ENCODE data around the gene KRT76. TPM values are rescaled to one million over a fixed set of nuclear protein-coding genes. Genes with fewer than 3 reads are reported as not detected.

The KRT76 gene
- total and polyA plus RNA-seq, 2 donors from 2014 or later = not detected

GRCh38 chr12:52728374-52728773 lies 48.8 kb downstream of the KRT76 start:
- H3K27me3 ChIP-seq (ENCODE audit: control insufficient read depth, insufficient read depth, low read length) = no peaks in the 10 kb centered on the region
- no peaks in the 10 kb centered on the region for H3K36me3 ChIP-seq (ENCODE audit: control insufficient read depth in 2 of 3, insufficient read depth in 3 of 3, low read length in 3 of 3)
- intact Hi-C loops (cut with DNase I) = no loop called here
- no peak for FAIRE-seq
- no peak overlapping the region for H3K4me3 ChIP-seq (ENCODE audit: low read length in 3 of 3)
- H3K9ac ChIP-seq (ENCODE audit: low read length in 3 of 3) = no peak overlapping the region
- no peaks in the 10 kb centered on the region for H3K9me3 ChIP-seq (ENCODE audit: control insufficient read depth in 2 of 3, insufficient read depth in 1 of 3, low read length in 3 of 3)
- no peaks in the 10 kb centered on the region for H3K4me1 ChIP-seq (ENCODE audit: control insufficient read depth in 2 of 3, insufficient read depth in 2 of 3, low read depth in 1 of 3, low read length in 3 of 3)
- H3K27ac ChIP-seq (ENCODE audit: low read depth in 2 of 2, low read length in 2 of 2) = no peak overlapping the region
- no peak for DNase-seq
- no peak for TF ChIP-seq CTCF (IDR thresholded peaks at IDR 0.05; ENCODE audit: borderline replicate concordance, extremely low read depth, insufficient read depth)

GRCh38 chr12:52727037-52727436 lies 50.1 kb downstream of the KRT76 start:
- FAIRE-seq (no peak), DNase-seq (no peak)
- Histone ChIP-seq H3K27me3 (ENCODE audit: control insufficient read depth, insufficient read depth, low read length) (no peaks in the 10 kb centered on the region), H3K4me1 (ENCODE audit: control insufficient read depth in 2 of 3, insufficient read depth in 2 of 3, low read depth in 1 of 3, low read length in 3 of 3) (no peaks in the 10 kb centered on the region), H3K27ac (ENCODE audit: low read depth in 2 of 2, low read length in 2 of 2) (no peak overlapping the region), H3K9me3 (ENCODE audit: control insufficient read depth in 2 of 3, insufficient read depth in 1 of 3, low read length in 3 of 3) (no peaks in the 10 kb centered on the region), H3K36me3 (ENCODE audit: control insufficient read depth in 2 of 3, insufficient read depth in 3 of 3, low read length in 3 of 3) (no peaks in the 10 kb centered on the region), H3K4me3 (ENCODE audit: low read length in 3 of 3) (no peak overlapping the region), H3K9ac (ENCODE audit: low read length in 3 of 3) (no peak overlapping the region)
- no peak for TF ChIP-seq CTCF (IDR thresholded peaks at IDR 0.05; ENCODE audit: borderline replicate concordance, extremely low read depth, insufficient read depth)
- intact Hi-C loops (cut with DNase I) = no loop called here

- no peak for FAIRE-seq
- no peak for DNase-seq
Observed at GRCh38 chr12:52726451-52726850, 50.7 kb downstream of the KRT76 start.

More at GRCh38 chr12:52726451-52726850, 50.7 kb downstream of the KRT76 start:
- Histone ChIP-seq H3K9ac (ENCODE audit: low read length in 3 of 3) (no peak overlapping the region), H3K4me3 (ENCODE audit: low read length in 3 of 3) (no peak overlapping the region), H3K4me1 (ENCODE audit: control insufficient read depth in 2 of 3, insufficient read depth in 2 of 3, low read depth in 1 of 3, low read length in 3 of 3) (no peaks in the 10 kb centered on the region), H3K27me3 (ENCODE audit: control insufficient read depth, insufficient read depth, low read length) (no peaks in the 10 kb centered on the region), H3K27ac (ENCODE audit: low read depth in 2 of 2, low read length in 2 of 2) (no peak overlapping the region), H3K36me3 (ENCODE audit: control insufficient read depth in 2 of 3, insufficient read depth in 3 of 3, low read length in 3 of 3) (no peaks in the 10 kb centered on the region), H3K9me3 (ENCODE audit: control insufficient read depth in 2 of 3, insufficient read depth in 1 of 3, low read length in 3 of 3) (no peaks in the 10 kb centered on the region)
- no peak for TF ChIP-seq CTCF (IDR thresholded peaks at IDR 0.05; ENCODE audit: borderline replicate concordance, extremely low read depth, insufficient read depth)
- intact Hi-C loops (cut with DNase I) = no loop called here

Data from kidney (tissue), 14 donors.